HUDEP-2 (cell line): ENCODE results near the gene CISH.

Source experiments
- DNase-seq, 76 experiments: peaks; one replicate each; lab custom pipeline; 2025; ENCODE audit not compliant: unreplicated experiment in 76 of 76; lab: John Stamatoyannopoulos, UW

The CISH gene

GRCh38 chr3:50611464-50612233, at the start of gene CISH:
Gene CISH, minus strand, starts transcription at chr3:50611774. Its CDS starts 124 bp downstream, at chr3:50611650.
- DNase-seq: peak in 75 of 76 experiments; percentile 94 to 100 (median 99)

- DNase-seq: no peak
These were observed 48.8 kb upstream of the CISH start for GRCh38 chr3:50660386-50660785.

GRCh38 chr3:50658831-50659230, 47.3 kb upstream of the CISH start:
- DNase-seq: no peak

GRCh38 chr3:50658416-50658815, 46.8 kb upstream of the CISH start:
- DNase-seq: no peak

- DNase-seq: no peak
These were observed 46.2 kb upstream of the CISH start for GRCh38 chr3:50657816-50658215.

- no peak for DNase-seq
These were observed 45.8 kb upstream of the CISH start for GRCh38 chr3:50657407-50657806.

GRCh38 chr3:50656417-50657195, 45.0 kb upstream of the CISH start:
- no peak for DNase-seq

GRCh38 chr3:50655009-50655830, 43.6 kb upstream of the CISH start:
- no peak for DNase-seq

GRCh38 chr3:50653937-50654595, 42.5 kb upstream of the CISH start:
- no peak for DNase-seq

- peak in 51 of 76 experiments; percentile 4 to 61 (median 31) for DNase-seq
These were observed 41.1 kb upstream of the CISH start for GRCh38 chr3:50652709-50653108.

GRCh38 chr3:50651920-50652529, 40.5 kb upstream of the CISH start:
- DNase-seq: no peak

GRCh38 chr3:50651445-50651844, 39.9 kb upstream of the CISH start:
- no peak for DNase-seq

GRCh38 chr3:50650018-50650417, 38.4 kb upstream of the CISH start:
- no peak for DNase-seq

GRCh38 chr3:50649451-50649931, 37.9 kb upstream of the CISH start:
- DNase-seq: no peak

GRCh38 chr3:50648944-50649343, 37.4 kb upstream of the CISH start:
- no peak for DNase-seq

- no peak for DNase-seq
These were observed 36.7 kb upstream of the CISH start for GRCh38 chr3:50648313-50648712.

GRCh38 chr3:50645378-50645777, 33.8 kb upstream of the CISH start:
- DNase-seq: no peak

GRCh38 chr3:50644561-50644960, 33.0 kb upstream of the CISH start:
- DNase-seq: no peak

- no peak for DNase-seq
These were observed 30.8 kb upstream of the CISH start for GRCh38 chr3:50642382-50642781.

GRCh38 chr3:50639055-50639494, 27.5 kb upstream of the CISH start:
- no peak for DNase-seq
